Thymus (tissue), 11 donors: ENCODE data around the gene CALHM3. TPM values are rescaled to one million over a fixed set of nuclear protein-coding genes. Genes with fewer than 3 reads are reported as not detected.
A peak's percentile ranks its signal among the peaks of the same experiment; 100 is the strongest.

Experiments
- DNase-seq, 9 donors: peaks; one replicate each; pipeline ENCODE4 v3.0.0-alpha.2; 2013; ENCODE audit warnings: low spot score in 9 of 9, low read depth in 6 of 9, missing footprints in 1 of 9
- H3K27ac ChIP-seq, 2 donors: one replicate each; pipeline ENCODE4 v1.5.1; 2013; ENCODE audit warnings: control low read depth in 1 of 2, low read depth in 1 of 2, low read length in 1 of 2, mild to moderate bottlenecking in 1 of 2, moderate library complexity in 1 of 2
- H3K27me3 ChIP-seq, 2 donors: one replicate each; pipeline ENCODE4 v1.5.1; 2013; ENCODE audit warnings: low read length in 1 of 2; ENCODE audit not compliant: control insufficient read depth in 2 of 2, insufficient read depth in 1 of 2
- H3K36me3 ChIP-seq, 2 donors: one replicate each; pipeline ENCODE4 v1.5.1; 2013; ENCODE audit warnings: low read length in 1 of 2, mild to moderate bottlenecking in 1 of 2, moderate library complexity in 1 of 2; ENCODE audit not compliant: control insufficient read depth in 2 of 2, insufficient read depth in 2 of 2
- H3K4me1 ChIP-seq, 2 donors: one replicate each; pipeline ENCODE4 v1.5.1; 2013; ENCODE audit warnings: low read length in 2 of 2; ENCODE audit not compliant: control insufficient read depth in 2 of 2, insufficient read depth in 2 of 2
- H3K4me3 ChIP-seq, 2 donors: one replicate each; pipeline ENCODE4 v1.5.1; 2013; ENCODE audit warnings: low read length in 2 of 2, control low read depth in 1 of 2, mild to moderate bottlenecking in 1 of 2
- H3K9me3 ChIP-seq, 2 donors: one replicate each; pipeline ENCODE4 v1.5.1; 2013; ENCODE audit warnings: low read length in 1 of 2, mild to moderate bottlenecking in 1 of 2; ENCODE audit not compliant: control insufficient read depth in 2 of 2, insufficient read depth in 1 of 2
- WGBS: extraction: QIAGEN DNeasy Blood & Tissue Kit; methylation state at CpG from one replicate; pipeline ENCODE4 v1.1.7; 2013; 5-methylcytosine and 5-hydroxymethylcytosine counted together
- polyA plus RNA-seq: library from polyadenylated mRNA; stranded (reverse); fragments of 200-250 nt; gene quantifications from one replicate; pipeline ENCODE4 v1.2.3, GENCODE V29; 2013
- total RNA-seq: library from RNA; stranded (reverse); fragments of 120-200 nt; gene quantifications from one replicate; pipeline ENCODE4 v1.2.4, GENCODE V29; 2013
- donor health status: healthy.

CALHM3 gene
- total and polyA plus RNA-seq, 2 donors, result 0.09 to 0.32 TPM

- WGBS, result 66% methylated on average over 12 of the region's 12 CpGs
- DNase-seq, result peak in 4 of 9 donors; percentile 48 to 77 (median 63)
- no peak overlapping the region for H3K4me3 ChIP-seq
- no peaks in the 10 kb centered on the region for H3K4me1 ChIP-seq
- H3K9me3 ChIP-seq, result no peaks in the 10 kb centered on the region
- H3K27me3 ChIP-seq, result no peaks in the 10 kb centered on the region
- H3K27ac ChIP-seq, result no peak overlapping the region
- no peaks in the 10 kb centered on the region for H3K36me3 ChIP-seq
Observed at GRCh38 chr10:103481974-103482531, 3.0 kb upstream of the CALHM3 start.

- 93% methylated on average over 5 of the region's 5 CpGs for WGBS
- H3K27me3 ChIP-seq, result no peaks in the 10 kb centered on the region
- no peak for DNase-seq
- no peak overlapping the region for H3K4me3 ChIP-seq
- no peaks in the 10 kb centered on the region for H3K36me3 ChIP-seq
- H3K27ac ChIP-seq, result no peak overlapping the region
- no peaks in the 10 kb centered on the region for H3K9me3 ChIP-seq
- peaks cover 0 to 3% of the 10 kb centered on the region in 2 donors for H3K4me1 ChIP-seq
Observed at GRCh38 chr10:103480521-103480920, 1.5 kb upstream of the CALHM3 start.

- WGBS, result 97% methylated on average over 22 of the region's 22 CpGs
- no peak for DNase-seq
- Histone ChIP-seq H3K4me3 (no peak overlapping the region), H3K9me3 (no peaks in the 10 kb centered on the region), H3K4me1 (peaks cover 0 to 3% of the 10 kb centered on the region in 2 donors), H3K27me3 (no peaks in the 10 kb centered on the region), H3K27ac (no peak overlapping the region), H3K36me3 (no peaks in the 10 kb centered on the region)
Observed at GRCh38 chr10:103478671-103479070, 369 bp downstream of the CALHM3 start.

- Histone ChIP-seq H3K27me3 (no peaks in the 10 kb centered on the region), H3K27ac (no peak overlapping the region), H3K36me3 (no peaks in the 10 kb centered on the region), H3K4me1 (peaks cover 5 to 13% of the 10 kb centered on the region in 2 donors), H3K9me3 (no peaks in the 10 kb centered on the region), H3K4me3 (no peak overlapping the region)
- WGBS, result 85% methylated on average over 11 of the region's 11 CpGs
- no peak for DNase-seq
Observed at GRCh38 chr10:103476046-103476768, 2.8 kb downstream of the CALHM3 start.

GRCh38 chr10:103475437-103475836, 3.6 kb downstream of the CALHM3 start:
- 95% methylated on average over 4 of the region's 4 CpGs for WGBS

GRCh38 chr10:103474077-103474476, 5.0 kb downstream of the CALHM3 start:
- peaks cover 9 to 22% of the 10 kb centered on the region in 2 donors for H3K4me1 ChIP-seq
- H3K27me3 ChIP-seq, result peaks cover 0 to 3% of the 10 kb centered on the region in 2 donors
- H3K9me3 ChIP-seq, result no peaks in the 10 kb centered on the region
- H3K4me3 ChIP-seq, result no peak overlapping the region
- no peak for DNase-seq
- 94% methylated on average over 3 of the region's 3 CpGs for WGBS
- H3K36me3 ChIP-seq, result no peaks in the 10 kb centered on the region
- no peak overlapping the region for H3K27ac ChIP-seq

More at GRCh38 chr10:103475437-103475836, 3.6 kb downstream of the CALHM3 start:
- DNase-seq, result no peak
- Histone ChIP-seq H3K27ac (no peak overlapping the region), H3K36me3 (no peaks in the 10 kb centered on the region), H3K4me1 (peaks cover 9 to 20% of the 10 kb centered on the region in 2 donors), H3K4me3 (no peak overlapping the region), H3K9me3 (no peaks in the 10 kb centered on the region), H3K27me3 (peaks cover 0 to 3% of the 10 kb centered on the region in 2 donors)

- no peaks in the 10 kb centered on the region for H3K9me3 ChIP-seq
- H3K4me3 ChIP-seq, result no peak overlapping the region
- no peaks in the 10 kb centered on the region for H3K36me3 ChIP-seq
- peaks cover 9 to 22% of the 10 kb centered on the region in 2 donors for H3K4me1 ChIP-seq
- no peak overlapping the region for H3K27ac ChIP-seq
- no peak for DNase-seq
- peaks cover 0 to 3% of the 10 kb centered on the region in 2 donors for H3K27me3 ChIP-seq
- 95% methylated on average over 32 of the region's 32 CpGs for WGBS
Observed at GRCh38 chr10:103473261-103473671, 5.8 kb downstream of the CALHM3 start.

- Histone ChIP-seq H3K27ac (peak overlapping the region in 1 of 2 donors; percentile 25), H3K36me3 (no peaks in the 10 kb centered on the region), H3K4me1 (peaks cover 9 to 22% of the 10 kb centered on the region in 2 donors), H3K9me3 (no peaks in the 10 kb centered on the region), H3K27me3 (peaks cover 0 to 3% of the 10 kb centered on the region in 2 donors), H3K4me3 (no peak overlapping the region)
- 78% methylated on average over 2 of the region's 2 CpGs for WGBS
- no peak for DNase-seq
Observed at GRCh38 chr10:103472005-103472404, 7.0 kb downstream of the CALHM3 start.
